ENCODE measurements around the gene EHD1.

EHD1 gene

GRCh38 chr11:64841592-64842365 is 36.6 kb downstream of the EHD1 start:
- DNase-seq: no peak

DNA sequence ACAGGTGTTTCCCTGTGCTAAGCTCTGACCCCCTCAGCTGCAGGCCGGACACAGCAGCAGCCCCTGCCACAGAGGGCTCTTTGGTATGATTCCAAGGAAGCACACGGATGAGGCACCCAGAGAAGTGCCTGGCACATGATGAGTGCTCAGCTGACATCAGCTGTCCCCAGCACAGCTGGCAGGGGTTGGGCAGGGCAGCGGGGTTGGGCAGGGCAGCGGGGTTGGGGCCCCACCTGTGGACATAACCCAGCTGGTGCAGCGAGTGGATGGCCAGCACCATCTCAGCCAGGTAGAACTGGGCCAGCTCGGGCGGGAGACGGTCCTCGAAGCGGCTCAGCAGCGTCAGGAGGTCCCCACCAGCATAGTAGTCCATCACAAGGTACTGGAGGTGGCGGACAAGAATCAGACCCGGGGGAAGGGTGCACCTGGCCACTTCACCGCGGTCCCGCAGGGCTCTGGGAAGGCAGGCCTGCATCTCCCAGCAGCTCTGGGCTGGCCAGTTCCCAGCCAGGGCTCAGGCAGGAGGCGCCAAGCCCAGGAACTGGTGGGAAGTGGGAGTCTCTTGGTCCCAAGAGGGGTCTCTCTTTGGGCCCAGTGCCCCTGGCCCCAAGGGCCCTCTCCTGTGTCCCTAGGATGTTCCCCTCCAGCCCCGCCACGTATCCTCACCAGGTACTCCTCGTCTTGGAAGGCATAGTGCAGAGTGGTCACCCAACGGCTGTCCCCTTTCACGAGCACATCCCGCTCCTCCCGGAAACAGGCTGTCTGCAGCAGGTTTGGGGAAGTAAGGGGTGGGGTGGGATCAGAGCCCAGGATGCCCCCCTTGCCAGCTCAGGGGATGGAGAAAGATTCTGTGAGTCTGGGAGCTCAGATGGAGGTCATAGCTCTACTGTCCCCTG is 38.3 kb downstream of the EHD1 start:
- DNase-seq: no peak

DNA sequence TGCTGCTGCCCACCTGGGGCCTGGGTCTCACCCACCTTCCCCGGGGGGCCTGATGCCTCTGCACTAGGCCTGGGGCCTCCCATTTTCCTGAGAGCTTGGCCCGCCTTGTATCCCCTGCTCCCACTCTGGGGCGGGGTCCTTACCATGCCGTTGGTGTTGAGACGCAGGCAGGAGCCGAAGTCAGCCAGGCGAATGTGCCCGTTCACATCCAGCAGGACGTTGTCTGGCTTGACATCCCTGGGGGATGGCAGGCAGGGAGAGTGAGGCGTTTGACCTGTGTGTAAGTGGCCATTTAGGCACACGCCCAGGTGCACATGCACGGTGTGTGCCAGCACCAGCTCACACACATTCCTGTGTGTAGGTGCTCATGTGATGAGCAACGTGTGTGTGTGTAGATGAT is 39.1 kb downstream of the EHD1 start:
- no peak for DNase-seq

DNA sequence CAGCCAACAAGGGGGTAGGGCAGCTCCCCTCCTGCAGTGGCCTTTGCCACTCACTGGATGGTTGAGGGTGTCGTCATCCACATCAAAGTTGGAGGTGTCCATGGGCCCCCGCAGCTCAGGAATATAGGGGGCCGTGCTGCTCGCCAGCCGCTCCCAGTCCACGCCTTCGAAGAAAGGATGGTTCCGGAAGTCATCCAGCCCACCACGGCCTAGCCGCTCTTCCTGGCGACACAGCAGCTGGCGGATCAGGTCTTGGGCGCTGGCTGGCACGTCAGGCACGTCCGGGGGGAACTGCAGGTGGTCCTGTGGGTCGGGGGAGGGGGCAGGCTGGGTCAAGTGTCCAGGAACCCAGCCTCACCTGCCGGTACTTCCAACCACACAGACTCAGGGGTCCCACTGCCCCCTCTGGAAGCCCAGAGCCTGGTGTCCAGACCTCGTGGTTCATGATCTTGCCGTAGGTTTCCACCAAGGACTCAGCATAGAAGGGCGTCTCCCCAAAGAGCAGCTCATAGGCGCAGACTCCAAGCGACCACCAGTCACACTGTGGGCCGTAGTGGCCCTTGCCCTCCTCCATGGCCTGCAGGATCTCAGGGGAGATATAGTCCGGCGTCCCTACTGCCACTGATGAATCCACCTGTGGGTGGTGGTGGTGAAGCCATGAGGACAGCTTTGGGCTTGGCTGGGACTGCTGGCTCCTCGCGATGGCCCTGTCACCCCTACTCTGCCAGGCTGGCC is 39.7 kb downstream of the EHD1 start:
- no peak for DNase-seq

DNA sequence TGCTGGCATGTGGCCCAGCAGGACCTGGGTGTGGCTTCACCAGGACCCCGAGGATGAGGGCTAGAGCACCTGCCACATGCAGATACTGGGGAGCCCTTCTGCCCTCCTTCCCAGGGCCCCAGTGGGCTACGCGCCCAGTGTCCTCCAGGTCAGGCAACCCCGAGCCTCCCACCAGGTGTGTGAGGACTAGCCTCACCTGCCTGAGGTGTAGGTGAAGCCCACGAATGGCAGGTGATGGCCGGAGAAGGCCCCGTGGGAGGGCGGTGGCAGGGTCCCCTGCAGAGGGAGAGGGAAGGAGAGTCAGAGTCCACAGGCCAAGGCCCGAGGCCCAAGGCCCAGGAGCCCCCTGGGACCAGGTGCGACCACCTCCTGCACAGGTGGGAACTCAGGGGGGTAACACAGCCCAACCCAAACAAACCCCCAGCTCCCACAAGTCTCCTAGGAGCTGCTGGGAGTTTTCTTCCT is 40.5 kb downstream of the EHD1 start:
- DNase-seq: no peak

DNA sequence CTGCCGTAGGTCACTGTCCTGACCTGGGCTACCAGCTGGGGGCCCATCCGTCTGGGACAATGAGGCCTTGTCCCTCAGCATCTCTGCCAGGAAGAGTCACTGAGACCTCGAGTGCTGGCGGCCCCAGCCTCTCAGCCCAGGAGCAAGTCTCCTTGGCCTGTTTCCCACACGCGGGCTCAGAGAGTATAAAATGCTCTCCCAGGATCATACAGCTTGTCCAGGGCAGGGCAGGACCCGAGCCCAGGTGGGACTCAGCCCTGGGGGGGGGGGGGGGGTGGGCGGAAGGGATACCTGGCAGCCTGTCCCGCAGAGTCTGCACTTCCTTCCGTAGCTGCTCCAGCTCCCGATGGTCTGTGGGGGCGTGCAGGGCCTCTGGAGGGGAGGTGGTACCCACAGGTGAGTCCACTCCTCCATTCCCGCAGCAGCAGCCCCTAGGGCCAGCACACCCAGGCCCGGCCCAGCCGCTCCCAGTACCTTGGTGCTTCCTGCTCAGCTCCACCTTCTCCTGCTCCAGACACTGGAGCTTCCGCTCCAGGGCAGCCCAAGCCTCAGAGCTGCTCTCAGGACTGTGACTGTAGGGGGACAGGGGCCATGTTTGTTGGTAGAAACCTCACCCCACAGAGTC is 41.9 kb downstream of the EHD1 start:
- DNase-seq: no peak

DNA sequence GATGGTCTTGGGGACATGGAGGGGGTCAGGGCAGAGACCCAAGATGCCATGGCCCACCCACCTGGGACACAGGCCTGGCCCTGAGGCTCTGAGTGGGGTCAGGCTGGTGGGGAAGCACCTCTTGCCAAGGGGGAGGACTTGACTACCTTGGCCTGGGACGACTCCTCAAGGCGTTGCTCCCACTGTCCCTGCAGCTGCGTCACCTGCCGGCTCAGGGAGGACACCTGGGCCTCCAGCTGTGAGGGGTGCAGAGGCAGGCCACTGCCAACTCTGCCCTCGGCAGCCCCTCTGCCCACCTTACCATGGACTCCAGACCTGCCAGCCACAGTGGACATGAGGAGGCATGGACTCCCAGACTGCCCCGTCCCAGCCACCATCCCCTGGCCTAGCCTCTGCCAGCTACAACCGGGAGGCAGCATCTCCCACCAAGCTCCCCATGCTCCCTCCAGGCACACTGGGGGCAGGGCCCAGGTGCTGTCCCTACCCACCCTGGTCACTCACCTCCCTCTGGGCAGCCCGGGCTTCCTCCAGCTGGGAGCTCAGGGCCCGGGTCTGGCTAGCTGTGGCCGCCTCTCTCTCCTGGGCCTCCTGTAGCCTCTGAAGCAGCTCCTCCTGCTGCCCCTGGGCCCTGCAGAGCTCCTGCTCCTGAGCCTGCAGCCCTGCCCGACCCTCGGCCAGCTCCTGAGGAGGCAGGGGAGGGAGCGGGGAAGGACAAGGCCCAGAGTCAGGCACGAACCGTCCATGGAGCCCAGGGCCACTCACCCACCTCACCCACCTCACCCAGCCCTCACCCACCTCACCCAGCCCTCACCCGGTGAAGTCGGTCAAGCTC is 42.6 kb downstream of the EHD1 start:
- no peak for DNase-seq

DNA sequence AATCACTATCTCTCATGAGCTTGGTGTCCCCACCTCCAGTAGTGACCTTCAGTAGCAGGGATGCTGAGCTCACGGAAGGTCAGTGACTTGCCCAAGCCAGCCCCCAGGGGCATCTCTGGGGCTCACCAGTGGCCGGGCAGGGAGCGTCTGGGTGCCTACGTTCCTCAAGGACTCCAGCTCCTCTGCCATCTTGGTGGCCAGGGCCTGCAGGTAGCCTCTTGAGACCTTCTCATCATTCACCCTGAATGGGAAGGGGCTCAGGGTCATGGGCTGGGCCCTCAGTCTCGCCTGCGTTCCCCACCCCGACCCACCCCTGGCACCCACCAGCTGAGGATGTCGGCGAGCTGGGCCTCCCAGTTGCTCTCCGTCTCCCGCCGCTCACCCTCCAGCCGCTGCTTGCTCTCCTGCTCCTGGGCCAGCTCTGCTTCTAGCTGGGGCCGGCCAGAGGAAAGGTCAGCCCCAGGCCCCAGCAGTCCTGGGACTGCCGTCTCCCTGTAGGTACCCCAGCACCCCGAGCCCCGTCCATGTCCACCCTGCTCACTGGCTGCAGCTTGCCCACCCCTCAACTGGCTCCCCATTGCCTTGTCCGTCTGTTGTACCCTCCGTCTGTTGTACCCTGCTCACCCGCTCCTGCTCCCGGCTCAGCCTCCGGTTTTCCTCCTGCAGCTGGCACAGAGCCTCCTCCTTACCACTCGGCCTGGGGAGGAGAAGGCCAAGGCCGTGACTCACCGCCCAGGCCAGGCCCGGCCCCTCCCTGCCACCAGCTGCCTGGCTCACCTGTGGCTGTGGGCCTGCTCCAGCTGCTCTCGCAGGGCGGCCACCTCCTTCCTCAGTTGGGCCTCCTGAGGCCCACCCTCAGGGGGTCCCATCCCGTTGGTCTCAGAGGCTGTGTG is 43.5 kb downstream of the EHD1 start:
- DNase-seq: no peak

- DNase-seq: no peak
Measured at GRCh38 chr11:64834031-64834722, 44.2 kb downstream of the EHD1 start.

GRCh38 chr11:64833509-64833908 is 44.9 kb downstream of the EHD1 start:
- no peak for DNase-seq

DNA sequence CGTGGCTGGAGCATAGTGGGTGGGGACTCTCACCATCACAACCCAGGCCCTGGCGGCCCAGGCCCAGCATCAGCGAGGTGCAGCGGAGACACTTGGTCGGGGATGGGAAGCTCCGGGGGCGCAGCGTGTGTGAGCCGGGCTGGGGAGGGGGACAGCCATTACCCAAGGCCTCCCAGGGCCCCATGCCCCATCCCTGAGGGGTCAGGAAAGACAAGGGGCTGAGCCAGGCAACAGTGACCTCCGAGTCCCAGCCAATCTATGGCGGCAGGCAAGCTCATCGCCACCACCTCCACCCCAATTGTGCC is 45.3 kb downstream of the EHD1 start:
- no peak for DNase-seq

DNA sequence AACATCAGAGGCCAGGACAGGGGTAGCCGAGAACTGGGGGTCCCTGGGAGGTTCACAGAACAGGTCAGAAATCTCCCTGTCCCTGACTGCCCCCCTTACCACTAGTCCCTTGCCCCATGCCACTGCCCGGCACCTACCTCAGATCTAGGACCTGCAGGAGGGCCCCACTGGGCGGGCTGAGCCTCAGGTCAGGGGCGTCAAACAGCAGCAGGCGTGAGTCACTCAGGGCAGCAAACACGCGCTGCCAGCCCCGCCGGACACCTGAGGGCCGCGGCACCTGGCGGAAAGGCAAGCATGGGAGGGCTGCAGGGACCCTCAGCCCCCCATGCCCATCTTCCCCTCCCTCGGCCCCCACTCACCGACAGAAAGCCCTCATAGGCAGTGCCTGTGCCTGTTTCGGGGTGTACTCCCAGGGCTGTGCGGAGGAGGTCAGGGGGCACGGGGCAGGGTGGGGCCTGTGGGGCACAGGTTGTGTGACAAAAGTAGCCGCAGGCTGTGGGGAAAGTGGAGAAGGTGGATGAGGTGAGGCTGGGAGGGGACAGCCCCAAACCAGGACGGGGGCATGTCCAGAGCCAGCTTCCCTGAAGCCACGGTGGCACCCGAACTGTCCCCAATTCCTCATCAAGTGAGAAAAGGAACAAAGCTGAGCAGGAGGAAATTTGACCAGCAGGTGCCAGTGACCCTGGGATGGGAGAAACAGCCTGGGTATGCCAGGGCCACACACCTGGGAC is 45.8 kb downstream of the EHD1 start:
- DNase-seq: no peak

DNA sequence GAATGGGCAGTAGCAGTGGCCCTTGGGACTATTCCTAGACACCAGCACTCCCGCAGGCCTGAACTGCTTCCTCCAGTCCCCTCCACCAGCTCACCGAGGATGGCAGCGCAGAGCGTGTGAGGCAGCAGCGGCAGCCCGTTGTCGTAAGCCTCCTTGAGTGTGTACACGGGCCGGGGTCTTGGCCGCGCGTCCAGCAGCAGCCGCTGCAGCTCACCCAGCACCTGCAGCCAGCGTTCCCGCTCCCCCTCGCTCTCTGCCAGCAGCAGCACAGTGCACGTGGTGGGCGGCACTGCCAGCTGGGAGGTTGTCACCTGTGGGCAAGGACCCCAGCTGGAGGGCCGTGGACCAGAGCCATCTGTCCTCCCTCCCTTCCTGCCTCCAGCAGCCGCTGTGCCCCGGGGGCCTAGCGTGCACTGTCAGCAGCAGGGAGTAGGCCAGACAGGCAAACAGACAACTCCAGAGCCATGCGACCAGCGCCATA is 47.0 kb downstream of the EHD1 start:
- no peak for DNase-seq

GRCh38 chr11:64829536-64830251 is 48.7 kb downstream of the EHD1 start:
- DNase-seq: no peak

- DNase-seq: no peak
Measured at GRCh38 chr11:64827451-64827839, 51.0 kb downstream of the EHD1 start.

GRCh38 chr11:64826578-64827450 is 51.6 kb downstream of the EHD1 start:
- DNase-seq: no peak

DNA sequence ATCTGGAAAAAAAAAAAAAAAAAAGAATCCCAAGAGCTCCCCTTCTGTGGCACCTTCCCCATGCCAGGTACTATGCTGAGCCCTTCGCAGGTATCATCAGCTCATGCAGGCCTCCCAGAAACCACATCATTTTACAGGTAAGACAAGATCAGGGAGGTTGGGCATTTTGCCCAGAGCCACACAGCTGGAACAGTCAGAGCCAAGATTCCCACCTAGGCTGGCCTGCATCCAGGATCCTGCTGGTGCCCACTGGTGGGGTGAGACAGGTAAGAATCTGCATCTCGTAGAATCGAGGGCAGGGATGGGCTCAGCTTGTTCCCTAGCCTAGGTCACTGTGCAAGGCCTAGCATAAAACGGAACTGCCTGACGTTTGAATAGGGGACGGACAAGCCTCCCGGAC is 52.4 kb downstream of the EHD1 start:
- no peak for DNase-seq

DNA sequence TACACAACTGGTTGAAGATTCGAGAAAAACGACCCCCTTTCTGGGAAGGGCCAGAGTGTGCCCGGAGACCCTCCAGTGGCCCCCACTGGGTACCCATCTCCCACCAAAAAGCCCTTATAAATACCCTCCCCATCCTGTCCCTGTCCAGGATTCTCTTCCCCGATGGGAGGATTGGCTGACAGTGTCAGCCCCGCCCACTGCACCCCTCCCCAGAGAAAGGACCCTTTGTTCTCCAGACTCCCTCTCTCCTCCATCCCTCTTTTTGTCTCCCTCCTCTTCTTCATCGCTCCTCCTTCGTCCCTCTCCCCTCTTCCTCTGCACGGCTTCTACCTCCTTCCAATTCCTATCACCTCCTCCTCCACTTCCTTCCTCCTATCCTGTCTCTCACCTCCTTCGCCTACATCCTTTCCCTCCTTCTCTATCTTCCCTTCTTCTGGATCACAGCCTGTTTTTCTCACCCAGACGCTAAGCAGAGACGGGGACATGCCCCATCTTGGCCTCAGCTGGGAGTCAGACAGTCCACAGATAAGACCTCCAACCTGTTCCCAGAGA is 54.8 kb downstream of the EHD1 start:
- no peak for DNase-seq

Data from NCI-H1436 treated with DMSO at 0.1 percent for 48 hours (cell line).